HG03135 (cell line): ENCODE results near the gene HOXA9.

ENCODE experiments used
- ATAC-seq: cut with Tn5 transposase; IDR thresholded peaks from one replicate; pipeline ENCODE4 v1.9.1; 2021; ENCODE audit warnings: mild to moderate bottlenecking, moderate library complexity; ENCODE audit not compliant: unreplicated experiment

HOXA9 gene

DNA sequence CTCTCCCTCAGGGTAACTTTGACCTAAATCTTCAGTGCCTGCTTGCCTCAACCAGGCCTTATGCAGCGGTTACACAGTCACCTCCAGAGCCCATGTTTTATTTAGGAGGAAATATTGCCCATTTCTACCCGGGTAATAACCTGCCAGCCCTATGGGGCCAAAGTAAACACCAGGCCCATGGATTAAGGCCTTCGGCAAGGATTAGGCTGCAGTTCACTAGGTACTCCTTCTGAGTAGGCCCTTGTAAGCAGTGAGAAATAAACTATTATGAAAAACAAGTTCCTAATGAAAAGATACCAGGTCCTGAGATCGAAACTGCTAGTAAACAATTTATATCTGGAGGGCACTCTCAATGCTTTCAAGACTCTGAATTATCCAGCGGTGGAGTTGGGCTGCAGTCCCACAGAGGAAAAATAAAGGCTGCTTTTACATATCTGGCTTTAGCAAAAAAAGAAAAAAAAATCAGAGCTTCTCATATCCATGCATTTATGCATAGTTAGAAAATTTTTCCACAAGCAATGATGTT lies 12.5 kb upstream of the HOXA9 start:
- ATAC-seq: no peak

DNA sequence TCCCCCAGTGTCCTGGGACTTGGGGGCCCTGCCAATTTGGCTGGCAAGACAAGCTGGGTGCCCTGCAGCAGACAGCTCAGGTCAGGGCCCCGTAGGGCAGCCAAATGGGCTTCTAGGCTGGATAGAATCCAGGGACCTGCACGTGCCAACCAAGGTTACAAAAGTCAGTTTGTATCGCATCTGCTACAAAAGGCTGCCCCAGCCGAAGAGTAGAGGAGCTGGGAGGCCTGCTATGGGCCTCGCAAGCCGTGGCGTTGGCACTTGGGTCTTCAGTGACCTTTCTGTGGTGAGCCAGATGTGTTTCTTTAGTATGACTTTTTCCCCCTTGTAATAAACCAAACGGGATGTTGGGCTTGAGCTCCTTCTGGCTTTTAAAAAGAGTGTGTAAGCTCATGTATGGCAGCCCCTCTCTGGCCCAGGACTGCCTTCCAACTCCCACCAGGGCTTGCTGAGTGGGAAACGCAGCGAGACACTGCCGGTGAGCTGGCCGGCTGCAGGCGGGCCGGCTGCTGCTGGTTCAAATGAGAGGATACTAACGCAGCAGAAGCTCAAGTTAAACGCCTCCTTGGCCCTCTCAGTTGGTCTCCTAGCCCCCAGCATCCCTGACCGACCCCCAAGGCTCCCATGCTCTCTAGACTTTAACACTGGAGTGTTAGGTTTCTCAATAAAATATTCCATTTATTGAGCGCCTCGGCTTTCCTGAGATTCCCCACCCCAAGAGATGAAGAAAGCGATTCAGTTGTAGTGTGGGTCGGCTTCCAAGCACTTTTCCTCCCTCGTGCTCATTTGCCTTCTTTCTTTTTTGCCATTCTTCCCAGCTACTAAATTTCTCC lies 11.8 kb upstream of the HOXA9 start:
- no peak for ATAC-seq

DNA sequence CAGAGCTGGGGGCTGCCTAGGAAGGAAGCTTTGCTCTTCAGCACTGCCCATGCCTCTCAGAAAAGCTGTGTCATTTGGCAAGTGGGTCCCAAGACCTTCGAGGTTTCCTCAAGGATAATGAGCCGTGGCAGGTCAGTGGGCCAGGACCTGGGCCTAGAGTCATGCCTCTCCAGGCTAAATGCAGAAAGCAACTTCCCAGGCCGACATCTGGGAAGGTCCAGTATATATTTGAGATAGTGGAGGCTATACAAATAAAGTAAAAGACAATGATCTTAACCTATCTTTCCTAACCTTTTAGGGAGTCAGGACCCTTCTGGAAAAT lies 11.1 kb upstream of the HOXA9 start:
- no peak for ATAC-seq

- no peak for ATAC-seq
These were observed 10.5 kb upstream of the HOXA9 start for GRCh38 chr7:27175626-27176523.

DNA sequence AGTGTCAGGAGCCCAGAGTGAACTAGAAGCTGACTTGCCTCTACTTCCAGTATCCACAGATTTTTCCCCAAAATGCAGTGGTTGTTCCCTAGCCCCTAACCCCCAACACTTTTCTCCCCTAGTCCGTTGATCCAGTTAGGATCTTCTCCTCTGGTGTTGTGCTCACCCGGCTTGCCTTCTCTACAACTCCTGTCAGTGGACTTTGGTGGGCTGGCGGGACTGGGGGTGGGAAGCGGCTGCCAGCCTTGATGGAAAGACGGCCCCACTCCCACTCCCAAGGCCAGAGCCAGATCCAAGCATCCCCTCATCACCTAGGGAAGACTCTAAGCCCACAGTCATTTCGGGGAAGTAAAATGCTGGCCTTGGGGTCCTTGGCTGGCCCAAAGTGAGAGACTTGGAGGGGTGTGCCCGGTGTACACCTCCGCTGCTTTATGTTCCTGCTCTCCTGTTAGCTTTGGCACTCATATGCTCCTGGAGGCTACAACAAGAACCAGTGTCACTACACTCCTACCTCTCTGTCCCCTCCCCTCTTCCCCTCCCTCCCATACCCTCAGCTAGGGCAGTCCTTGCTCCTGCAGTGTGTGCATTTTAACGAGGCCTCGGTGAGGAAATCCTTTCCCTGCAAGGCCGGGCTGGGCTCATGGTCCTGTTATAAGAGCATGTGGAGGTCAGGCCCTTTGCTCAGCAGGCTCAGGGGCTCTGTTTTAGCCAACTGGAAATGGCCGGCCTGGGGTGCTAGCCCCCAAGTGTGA lies 9.7 kb upstream of the HOXA9 start:
- no peak for ATAC-seq

DNA sequence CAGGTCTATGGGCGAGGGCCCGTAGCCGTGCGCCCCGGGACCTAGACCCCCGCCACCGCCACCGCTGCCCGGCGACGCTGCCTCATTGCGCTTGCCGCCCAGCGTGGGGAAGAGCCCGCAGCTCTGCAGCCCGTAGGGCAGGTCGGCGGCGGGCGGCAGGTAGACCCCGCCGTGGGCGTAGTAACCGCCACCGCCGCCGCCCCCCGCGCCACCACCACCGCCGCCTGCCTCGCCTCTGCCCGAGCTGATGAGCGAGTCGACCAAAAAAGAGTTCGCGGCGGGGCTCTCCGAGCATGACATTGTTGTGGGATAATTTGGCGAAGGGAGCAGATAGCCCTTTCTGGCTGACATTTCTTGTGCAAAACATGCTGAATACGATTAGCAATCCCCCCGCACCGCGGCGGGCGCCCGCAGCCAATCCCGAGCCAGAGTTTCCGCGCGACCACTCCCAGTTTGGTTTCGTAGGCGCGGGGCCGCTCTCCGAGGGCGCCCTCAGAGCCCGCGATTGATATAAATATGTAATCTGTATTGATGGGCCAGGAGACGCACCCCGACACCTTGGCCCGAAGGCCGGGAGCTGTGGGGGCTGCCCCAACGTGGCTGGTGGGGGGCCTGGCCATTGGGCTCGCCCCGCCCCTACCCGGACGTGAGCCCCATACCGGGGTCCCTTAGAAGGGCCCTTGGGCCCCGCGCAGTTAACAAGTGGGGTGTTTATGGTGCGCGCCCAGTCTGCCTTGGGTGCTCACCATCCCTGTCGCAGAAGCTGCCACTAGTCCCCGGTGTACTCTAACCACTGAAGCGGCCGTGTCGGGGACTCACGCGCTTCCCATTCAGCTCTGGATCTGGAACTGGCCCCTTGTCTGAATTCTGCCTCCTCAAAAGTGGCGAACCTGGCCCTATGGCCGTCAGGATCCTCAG lies 8.9 kb upstream of the HOXA9 start, which contains the start of gene HOXA10:
TSS of gene HOXA10 (minus strand) at position 365 of the 918 bp plus-strand sequence. CDS start at position 351, 14 bp downstream.
- ATAC-seq: no peak

- no peak for ATAC-seq
These were observed 8.2 kb upstream of the HOXA9 start for GRCh38 chr7:27173511-27173955.

GRCh38 chr7:27172823-27173510 lies 7.6 kb upstream of the HOXA9 start:
- no peak for ATAC-seq

DNA sequence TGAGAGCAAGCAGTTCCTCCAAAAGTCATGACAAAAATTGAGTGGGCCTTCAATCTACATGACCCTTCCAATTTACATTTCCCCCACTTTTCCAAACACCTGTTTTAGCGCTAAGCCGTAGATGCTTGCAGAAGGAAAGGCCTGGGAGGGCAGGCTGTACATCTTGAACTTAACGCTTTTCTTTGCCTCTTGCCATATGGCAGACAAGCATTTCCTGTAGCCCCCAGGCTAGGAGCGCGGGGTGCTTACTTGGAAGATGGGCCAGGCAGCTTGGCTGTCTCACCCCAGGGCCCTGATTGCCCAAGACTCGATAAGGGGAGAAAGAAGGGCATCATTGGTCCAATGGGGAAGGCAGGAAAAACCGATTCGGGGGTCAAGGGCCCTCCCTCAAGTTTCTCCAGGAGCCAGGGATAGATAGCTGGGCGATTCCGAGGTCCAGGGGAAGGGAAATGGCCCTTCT lies 7.0 kb upstream of the HOXA9 start:
- ATAC-seq: no peak

DNA sequence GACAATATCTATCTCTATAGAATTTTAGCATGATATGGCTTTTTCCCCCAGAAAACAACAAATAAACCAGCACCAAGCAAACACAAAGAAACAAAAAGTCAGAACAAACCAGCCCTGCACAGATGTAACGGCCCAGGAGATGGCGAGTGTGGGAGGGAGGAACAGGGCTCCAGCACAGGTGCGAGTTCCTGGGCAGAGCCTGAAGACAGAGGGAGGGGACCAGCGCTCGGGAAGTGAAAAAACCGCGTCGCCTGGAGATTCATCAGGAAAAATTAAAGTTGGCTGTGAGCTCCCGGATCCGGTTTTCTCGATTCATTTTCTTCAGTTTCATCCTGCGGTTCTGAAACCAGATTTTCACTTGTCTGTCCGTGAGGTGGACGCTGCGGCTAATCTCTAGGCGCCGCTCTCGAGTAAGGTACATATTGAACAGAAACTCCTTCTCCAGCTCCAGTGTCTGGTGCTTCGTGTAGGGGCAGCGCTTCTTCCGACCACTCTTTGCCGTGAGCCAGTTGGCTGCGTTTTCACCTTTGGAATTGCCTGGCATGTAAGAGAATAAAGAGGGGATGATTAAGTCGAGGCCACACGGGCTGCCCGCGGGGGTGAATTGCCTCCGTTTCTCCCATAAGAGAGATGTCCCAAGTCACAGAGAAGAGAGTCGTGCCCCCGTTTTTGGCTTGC lies 6.4 kb upstream of the HOXA9 start:
- ATAC-seq: no peak

- no peak for ATAC-seq
These were observed 5.9 kb upstream of the HOXA9 start for GRCh38 chr7:27171325-27171636.

- ATAC-seq: no peak
These were observed 5.3 kb upstream of the HOXA9 start for GRCh38 chr7:27170426-27171324.

GRCh38 chr7:27169658-27170425 lies 4.5 kb upstream of the HOXA9 start:
- no peak for ATAC-seq

- no peak for ATAC-seq
These were observed 3.1 kb upstream of the HOXA9 start for GRCh38 chr7:27168265-27168947.

- no peak for ATAC-seq
These were observed 2.6 kb upstream of the HOXA9 start for GRCh38 chr7:27167916-27168264.
